ENCODE measurements around the gene MAST2. TPM values are rescaled to one million over a fixed set of nuclear protein-coding genes. Genes with fewer than 3 reads are reported as not detected.

MAST2 gene
- total RNA-seq, 1 donor from 2014 or later: 103 TPM

- ATAC-seq: no peak
These were observed 81.3 kb downstream of the MAST2 start for GRCh38 chr1:45884700-45885099.

GRCh38 chr1:45886229-45886628, 82.8 kb downstream of the MAST2 start:
- intact Hi-C loops (cut with micrococcal nuclease): no loop called here
- DNase-seq (no peak), ATAC-seq (no peak)

More at GRCh38 chr1:45884700-45885099, 81.3 kb downstream of the MAST2 start:
- DNase-seq: no peak
- intact Hi-C loops (cut with micrococcal nuclease): no loop called here

DNA sequence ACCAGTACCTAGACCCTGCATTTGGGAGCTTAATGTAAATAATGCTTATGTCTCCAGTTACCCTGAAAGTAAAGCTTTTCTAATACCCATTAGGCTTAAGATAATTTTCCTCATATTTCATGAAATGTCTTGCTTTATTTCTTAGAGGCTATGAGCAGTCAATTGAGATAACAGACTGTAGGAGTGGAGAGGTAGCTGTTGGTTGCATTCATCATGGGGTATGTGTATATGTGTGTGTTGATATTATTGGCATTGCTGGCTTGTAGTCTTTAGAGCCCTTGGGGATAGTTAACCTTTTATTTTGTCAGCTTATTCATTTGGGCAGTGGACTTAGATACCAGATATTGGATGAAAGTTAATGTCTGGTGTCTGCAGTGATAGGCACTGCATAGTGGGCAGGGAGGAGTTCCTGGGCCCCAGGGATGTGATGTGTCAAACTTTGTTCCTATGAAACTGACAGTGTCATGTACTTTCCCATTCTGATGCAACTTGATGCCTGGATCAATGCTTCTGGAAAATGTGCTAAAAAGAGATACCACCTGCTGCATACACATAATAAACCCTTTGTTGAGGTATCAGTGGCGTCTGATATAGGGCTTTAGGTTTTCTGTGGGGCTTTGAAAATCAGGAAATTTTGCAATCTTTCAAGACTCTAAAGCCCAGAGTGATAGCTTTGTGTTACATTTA, 83.9 kb downstream of the MAST2 start:
- intact Hi-C loops (cut with micrococcal nuclease): no loop called here
- no peak for ATAC-seq
- DNase-seq: no peak

- intact Hi-C loops (cut with micrococcal nuclease): no loop called here
- DNase-seq (no peak), ATAC-seq (no peak)
These were observed 86.7 kb downstream of the MAST2 start for GRCh38 chr1:45890078-45890477.

GRCh38 chr1:45891087-45891486, 87.7 kb downstream of the MAST2 start:
- intact Hi-C loops (cut with micrococcal nuclease): no loop called here
- DNase-seq (no peak), ATAC-seq (no peak)

- DNase-seq (no peak), ATAC-seq (peak; percentile 86)
- intact Hi-C loops (cut with micrococcal nuclease): no loop called here
These were observed 88.8 kb downstream of the MAST2 start for GRCh38 chr1:45892068-45892785.

- DNase-seq (no peak), ATAC-seq (no peak)
- intact Hi-C loops (cut with micrococcal nuclease): no loop called here
These were observed 90.9 kb downstream of the MAST2 start for GRCh38 chr1:45894331-45894730.

DNA sequence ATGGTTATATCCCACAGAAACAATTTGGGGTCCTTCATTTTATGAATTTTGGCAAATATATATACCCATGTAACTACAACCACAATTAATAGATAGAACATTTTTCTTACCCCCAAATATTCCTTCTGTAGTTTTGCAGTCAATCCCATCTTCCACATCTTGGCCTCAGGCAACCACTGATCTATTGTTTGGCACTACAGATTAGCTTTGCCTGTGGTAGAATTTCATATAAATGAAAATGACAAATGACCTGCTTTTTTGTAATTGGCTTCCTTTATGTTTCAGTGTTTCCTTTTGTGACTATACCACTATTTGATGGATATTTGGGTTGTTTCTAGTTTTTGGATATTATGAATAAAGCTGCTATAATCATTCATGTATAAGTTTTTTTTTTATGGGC, 91.5 kb downstream of the MAST2 start:
- intact Hi-C loops (cut with micrococcal nuclease): no loop called here
- ATAC-seq (no peak), DNase-seq (no peak)

DNA sequence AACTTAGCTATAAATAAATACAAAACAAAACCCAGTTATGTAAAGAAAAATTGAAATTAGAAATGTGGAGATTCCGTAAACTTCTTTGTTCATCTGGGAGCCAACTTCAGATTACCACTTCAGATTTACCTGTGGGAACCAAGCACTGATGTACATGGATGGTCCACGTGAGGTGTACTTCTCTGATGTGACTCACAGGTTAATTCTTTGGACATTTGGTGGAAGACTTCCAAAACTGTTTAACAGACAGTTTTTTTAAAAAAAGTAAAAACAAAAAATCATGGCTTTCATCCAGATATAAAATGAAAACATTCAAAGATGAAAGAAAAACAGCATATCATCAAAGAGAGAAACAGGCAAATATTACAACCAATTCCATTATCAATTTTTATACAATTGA, 92.0 kb downstream of the MAST2 start:
- intact Hi-C loops (cut with micrococcal nuclease): no loop called here

DNA sequence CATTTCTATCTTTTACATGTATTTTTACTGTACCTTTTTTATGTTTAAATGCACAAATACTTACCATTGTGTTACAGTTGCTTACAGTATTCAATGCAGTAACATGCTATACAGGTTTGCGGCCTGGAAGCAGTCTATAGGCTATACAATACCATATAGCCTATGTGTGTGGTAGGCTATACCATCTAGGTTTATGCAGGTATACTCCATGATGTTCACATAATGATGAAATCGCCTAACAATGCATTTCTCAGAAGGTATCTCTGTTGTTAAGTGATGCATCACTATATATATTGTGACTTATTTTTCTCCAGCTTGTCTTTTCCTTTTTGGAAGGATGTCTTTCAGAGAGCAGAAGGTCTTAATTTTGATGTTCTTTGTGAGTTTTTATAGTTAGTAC, 103.5 kb downstream of the MAST2 start:
- intact Hi-C loops (cut with micrococcal nuclease): no loop called here
- ATAC-seq (no peak), DNase-seq (no peak)

More for the DNA sequence above, 92.0 kb downstream of the MAST2 start:
- no peak for ATAC-seq
- no peak for DNase-seq

DNA sequence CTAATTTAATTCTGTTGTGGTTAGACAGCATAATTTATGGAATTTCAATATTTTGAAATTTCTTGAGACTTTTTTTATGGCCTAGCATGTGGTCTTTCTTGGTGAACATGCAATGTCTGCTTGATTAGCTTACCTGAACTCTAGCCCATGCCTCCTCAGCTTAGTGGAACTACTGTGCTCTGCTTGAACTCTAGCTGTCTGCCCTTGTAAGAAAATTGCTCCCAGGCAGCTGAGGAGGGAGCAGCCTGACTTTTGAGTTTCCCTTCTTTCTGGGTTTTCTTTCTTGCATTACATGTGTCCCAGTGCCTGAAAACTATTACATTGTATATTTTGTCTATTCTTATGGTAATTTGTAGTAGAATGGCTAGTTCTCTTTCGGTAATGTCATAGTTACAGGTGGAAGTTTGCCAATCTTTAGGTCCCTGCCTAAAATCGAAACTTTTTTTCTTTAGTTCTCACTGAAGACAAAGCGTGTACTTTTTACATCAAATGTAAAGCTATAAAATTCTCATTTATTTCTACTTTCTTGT, 105.3 kb downstream of the MAST2 start:
- no peak for DNase-seq
- intact Hi-C loops (cut with micrococcal nuclease): no loop called here
- no peak for ATAC-seq

- no peak for ATAC-seq
These were observed 108.2 kb downstream of the MAST2 start for GRCh38 chr1:45911634-45912033.

DNA sequence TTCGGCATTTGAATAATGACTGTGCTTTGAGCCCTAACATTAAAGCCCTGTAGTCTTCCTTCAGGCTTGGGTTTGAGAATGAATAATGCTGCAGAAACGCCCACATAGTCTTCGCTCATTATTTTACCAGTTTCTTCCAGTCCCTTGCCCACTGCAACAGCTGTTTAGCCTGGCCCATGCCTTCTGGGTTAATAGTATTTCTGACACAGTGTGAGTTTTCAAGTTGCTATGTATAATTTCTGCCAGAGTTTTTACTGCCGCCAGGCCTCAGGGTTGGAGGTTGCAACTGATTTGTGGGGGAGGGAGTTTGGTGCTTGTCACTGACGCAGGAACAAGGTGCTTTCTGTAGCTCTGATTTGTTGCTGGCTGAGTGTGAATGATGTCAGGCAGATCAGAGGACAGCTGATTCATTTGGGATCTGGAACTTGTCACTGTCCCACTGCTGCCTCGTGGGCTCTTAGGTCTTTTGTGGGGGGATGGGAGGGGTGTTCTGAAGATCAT, 109.8 kb downstream of the MAST2 start:
- intact Hi-C loops (cut with micrococcal nuclease): loop anchor here (10.0 kb wide), 1 partner anchor 112 kb away; no protein-coding TSS in a partner anchor
- DNase-seq: peak; percentile 59
- peak; percentile 95 for ATAC-seq

More at GRCh38 chr1:45911634-45912033, 108.2 kb downstream of the MAST2 start:
- DNase-seq: no peak
- intact Hi-C loops (cut with micrococcal nuclease): loop anchor here (10.0 kb wide), 1 partner anchor 113 kb away; no protein-coding TSS in a partner anchor

DNA sequence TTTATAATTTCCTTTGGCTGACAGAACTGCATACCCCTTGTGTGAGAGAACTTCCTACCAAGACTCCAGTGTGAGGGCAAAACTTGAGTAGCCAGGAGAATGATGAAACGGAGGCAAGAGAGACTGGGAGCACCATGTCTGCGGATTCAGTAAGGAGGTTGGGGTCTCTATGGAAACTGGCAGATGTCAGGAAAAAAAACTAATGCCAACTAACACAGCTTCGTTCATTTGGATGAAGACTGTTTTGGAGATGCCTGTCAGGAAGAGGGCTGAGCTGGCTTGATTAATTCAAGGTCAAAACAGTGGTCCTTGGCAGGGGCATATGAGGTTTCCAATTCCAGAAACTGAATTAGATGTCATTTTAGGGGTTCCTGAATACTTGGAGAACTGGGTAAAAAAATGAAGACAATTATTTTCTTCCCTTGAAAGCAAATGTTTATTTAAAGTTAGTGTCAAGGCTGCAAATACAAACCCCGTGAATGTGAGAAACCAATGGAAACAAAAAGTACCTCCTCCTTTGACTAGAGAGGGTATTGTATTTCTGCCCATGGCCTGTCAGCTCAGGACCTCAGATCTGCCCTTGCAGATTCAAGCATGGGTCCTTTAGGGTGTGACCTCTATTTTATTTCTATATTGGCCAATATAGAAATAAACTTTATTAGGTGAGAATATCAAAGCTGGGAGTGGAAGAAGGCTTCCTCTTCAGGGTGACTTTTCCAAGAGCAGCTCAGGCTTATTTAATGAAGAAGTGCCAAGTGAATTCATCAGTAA, 110.5 kb downstream of the MAST2 start:
- ATAC-seq: peak; percentile 74
- no peak for DNase-seq
- intact Hi-C loops (cut with micrococcal nuclease): loop anchor here (10.0 kb wide), 1 partner anchor 111 kb away; no protein-coding TSS in a partner anchor

DNA sequence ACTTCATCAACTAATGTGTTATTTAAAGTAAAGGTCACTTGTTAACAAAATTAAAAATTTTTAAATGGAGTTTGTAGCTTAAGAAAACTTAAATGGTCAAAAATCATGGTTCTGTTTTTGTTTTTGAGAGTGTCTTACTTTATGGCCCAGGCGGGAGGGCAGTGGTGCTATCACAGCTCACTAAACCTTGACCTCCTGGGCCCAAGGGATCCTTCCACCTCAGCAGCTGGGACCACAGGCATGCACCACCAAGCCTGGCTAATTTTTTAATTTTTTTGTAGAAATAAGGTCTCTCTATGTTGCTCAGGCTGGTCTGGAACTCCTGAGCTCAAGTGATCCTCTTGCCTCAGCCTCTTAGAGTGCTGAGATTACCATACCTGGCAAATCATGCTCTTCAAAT, 111.4 kb downstream of the MAST2 start:
- peak; percentile 13 for ATAC-seq
- intact Hi-C loops (cut with micrococcal nuclease): loop anchor here (10.0 kb wide), 1 partner anchor 110 kb away; no protein-coding TSS in a partner anchor
- DNase-seq: no peak

- DNase-seq (peak; percentile 88), ATAC-seq (peak; percentile 93)
- intact Hi-C loops (cut with micrococcal nuclease): no loop called here
These were observed 119.0 kb downstream of the MAST2 start for GRCh38 chr1:45922374-45922773.

GRCh38 chr1:45922813-45923212, 119.4 kb downstream of the MAST2 start:
- ATAC-seq: peak; percentile 13
- intact Hi-C loops (cut with micrococcal nuclease): no loop called here
- no peak for DNase-seq

GRCh38 chr1:45923343-45923742, 119.9 kb downstream of the MAST2 start:
- no peak for ATAC-seq
- no peak for DNase-seq
- intact Hi-C loops (cut with micrococcal nuclease): no loop called here

GRCh38 chr1:45924736-45925135, 121.3 kb downstream of the MAST2 start:
- no peak for ATAC-seq
- DNase-seq: no peak
- intact Hi-C loops (cut with micrococcal nuclease): no loop called here
